Caco-2 (cell line): ENCODE results near the gene IFI44. TPM values are rescaled to one million over a fixed set of nuclear protein-coding genes. Genes with fewer than 3 reads are reported as not detected.

Experiments used
- BruUV-seq: library from RNA; stranded (reverse); fragments of 400-500 nt; replicated peaks from 2 replicates; lab custom pipeline; 2021; lab: Mats Ljungman, UMichigan
- CTCF ChIA-PET: fragments of 300-600 bp; sonication (Branson Sonifier 250); formaldehyde crosslinking; loops from one replicate; lab custom pipeline; 2022; ENCODE audit warnings: antibody characterized with exemption; lab: Charles Lee
- POLR2A ChIA-PET: fragments of 300-600 bp; sonication (Branson Sonifier 250); formaldehyde crosslinking; loops from one replicate; lab custom pipeline; 2022; ENCODE audit warnings: antibody characterized with exemption; lab: Charles Lee
- DNase-seq, 2 experiments: peaks; one replicate each; pipeline versions ENCODE4 v3.0.0 to v3.0.0-alpha.2; 2020 to 2022
- H3K27me3 ChIP-seq: replicated peaks from 2 replicates; pipeline ENCODE4 v1.6.0; 2011; ENCODE audit warnings: low read length; ENCODE audit not compliant: control insufficient read depth, insufficient read depth
- H3K36me3 ChIP-seq: 2 replicates; pipeline ENCODE4 v1.5.1; 2011; ENCODE audit warnings: low read length; ENCODE audit not compliant: control insufficient read depth, insufficient read depth
- H3K4me1 ChIP-seq: fragments of 250-450 bp; sonication (Bioruptor Pico); 2 replicates; pipeline ENCODE4 v1.5.1; 2020; ENCODE audit warnings: mild to moderate bottlenecking
- H3K4me3 ChIP-seq: 2 replicates; pipeline ENCODE4 v1.5.1; 2011; ENCODE audit warnings: low read depth, mild to moderate bottlenecking, control low read depth, low read length
- H3K9me3 ChIP-seq: fragments of 250-450 bp; sonication (Bioruptor Pico); 2 replicates; pipeline ENCODE4 v1.5.1; 2020; ENCODE audit warnings: mild to moderate bottlenecking, moderate library complexity
- H3K27ac Mint-ChIP-seq: one replicate; pipeline ENCODE4 v1.8.0; 2022; ENCODE audit warnings: mixed read lengths; ENCODE audit not compliant: unreplicated experiment
- H3K27me3 Mint-ChIP-seq: one replicate; pipeline ENCODE4 v1.8.0; 2022; ENCODE audit warnings: mixed read lengths; ENCODE audit not compliant: insufficient read depth, unreplicated experiment
- H3K36me3 Mint-ChIP-seq: one replicate; pipeline ENCODE4 v1.8.0; 2022; ENCODE audit warnings: mild to moderate bottlenecking, mixed read lengths; ENCODE audit not compliant: insufficient read depth, unreplicated experiment
- H3K4me1 Mint-ChIP-seq: one replicate; pipeline ENCODE4 v1.8.0; 2022; ENCODE audit warnings: low read depth, mixed read lengths; ENCODE audit not compliant: unreplicated experiment
- H3K4me3 Mint-ChIP-seq: one replicate; pipeline ENCODE4 v1.8.0; 2022; ENCODE audit warnings: mild to moderate bottlenecking, moderate library complexity, mixed read lengths; ENCODE audit not compliant: unreplicated experiment
- H3K9me3 Mint-ChIP-seq: one replicate; pipeline ENCODE4 v1.8.0; 2022; ENCODE audit warnings: mixed read lengths; ENCODE audit not compliant: unreplicated experiment
- intact Hi-C: fragments of 100-400 bp; cut with micrococcal nuclease; formaldehyde crosslinking; loops from one replicate; pipeline ENCODE4 v1.10.0; 2022; ENCODE audit not compliant: unreplicated experiment
- total RNA-seq: library from RNA; stranded (reverse); gene quantifications from 2 replicates; pipeline ENCODE4 v1.2.3, GENCODE V29; 2022
- TF ChIP-seq, protein P1 (sequence below), 2 experiments: fragments of 200-600 bp in 1 of 2; IDR thresholded peaks; 1 replicate in 1 of 2; 2 replicates in 1 of 2; pipeline versions ENCODE4 v1.5.1 to v1.8.0; 2011 to 2022; ENCODE audit warnings: antibody characterized with exemption in 1 of 2, control low read depth in 1 of 2, inconsistent platforms in 1 of 2, low read depth in 1 of 2, low read length in 1 of 2, mild to moderate bottlenecking in 1 of 2, moderate library complexity in 1 of 2; ENCODE audit not compliant: insufficient read depth in 1 of 2, severe bottlenecking in 1 of 2, unreplicated experiment in 1 of 2

The IFI44 gene
- total RNA-seq, 1 experiment from 2014 or later, result not detected

DNA sequence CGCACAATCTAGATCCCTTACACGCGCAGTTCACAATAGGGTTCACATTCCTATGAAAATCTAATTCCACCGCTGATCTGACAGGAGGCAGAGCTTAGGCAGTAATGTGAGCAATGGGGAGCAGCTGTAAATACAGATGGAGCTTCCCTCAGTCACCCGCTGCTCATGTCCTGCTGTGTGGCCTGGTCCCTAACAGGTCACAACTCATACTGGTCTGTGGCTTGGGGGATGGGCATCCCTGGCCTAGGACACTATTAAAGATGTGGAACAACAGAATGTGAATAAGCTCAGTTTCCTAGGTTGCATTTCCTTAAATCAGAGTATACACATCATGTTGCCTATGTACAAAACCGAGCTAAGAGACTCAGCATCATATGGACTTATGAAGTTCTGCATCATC lies 16.2 kb downstream of the IFI44 start:
- H3K4me3 Mint-ChIP-seq, result no peak overlapping the region
- ChIA-PET CTCF (no interaction called here), POLR2A (no interaction called here)
- H3K27me3 Mint-ChIP-seq, result peaks cover 11% of the 10 kb centered on the region
- DNase-seq, result no peak
- Histone ChIP-seq H3K27me3 (no peaks in the 10 kb centered on the region), H3K36me3 (no peaks in the 10 kb centered on the region), H3K4me1 (no peaks in the 10 kb centered on the region), H3K9me3 (no peaks in the 10 kb centered on the region), H3K4me3 (no peak overlapping the region)
- H3K27ac Mint-ChIP-seq, result no peak overlapping the region
- no peaks in the 10 kb centered on the region for H3K9me3 Mint-ChIP-seq
- intact Hi-C loops, result no loop called here
- H3K4me1 Mint-ChIP-seq, result no peaks in the 10 kb centered on the region
- no TSS peak for BruUV-seq
- no peaks in the 10 kb centered on the region for H3K36me3 Mint-ChIP-seq
- TF ChIP-seq, protein P1, sequence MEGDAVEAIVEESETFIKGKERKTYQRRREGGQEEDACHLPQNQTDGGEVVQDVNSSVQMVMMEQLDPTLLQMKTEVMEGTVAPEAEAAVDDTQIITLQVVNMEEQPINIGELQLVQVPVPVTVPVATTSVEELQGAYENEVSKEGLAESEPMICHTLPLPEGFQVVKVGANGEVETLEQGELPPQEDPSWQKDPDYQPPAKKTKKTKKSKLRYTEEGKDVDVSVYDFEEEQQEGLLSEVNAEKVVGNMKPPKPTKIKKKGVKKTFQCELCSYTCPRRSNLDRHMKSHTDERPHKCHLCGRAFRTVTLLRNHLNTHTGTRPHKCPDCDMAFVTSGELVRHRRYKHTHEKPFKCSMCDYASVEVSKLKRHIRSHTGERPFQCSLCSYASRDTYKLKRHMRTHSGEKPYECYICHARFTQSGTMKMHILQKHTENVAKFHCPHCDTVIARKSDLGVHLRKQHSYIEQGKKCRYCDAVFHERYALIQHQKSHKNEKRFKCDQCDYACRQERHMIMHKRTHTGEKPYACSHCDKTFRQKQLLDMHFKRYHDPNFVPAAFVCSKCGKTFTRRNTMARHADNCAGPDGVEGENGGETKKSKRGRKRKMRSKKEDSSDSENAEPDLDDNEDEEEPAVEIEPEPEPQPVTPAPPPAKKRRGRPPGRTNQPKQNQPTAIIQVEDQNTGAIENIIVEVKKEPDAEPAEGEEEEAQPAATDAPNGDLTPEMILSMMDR (IDR thresholded peaks at IDR 0.05; ENCODE audit: insufficient read depth in 1 of 2, low read depth in 1 of 2, low read length in 1 of 2, severe bottlenecking in 1 of 2, unreplicated experiment in 1 of 2), result no peak

DNA sequence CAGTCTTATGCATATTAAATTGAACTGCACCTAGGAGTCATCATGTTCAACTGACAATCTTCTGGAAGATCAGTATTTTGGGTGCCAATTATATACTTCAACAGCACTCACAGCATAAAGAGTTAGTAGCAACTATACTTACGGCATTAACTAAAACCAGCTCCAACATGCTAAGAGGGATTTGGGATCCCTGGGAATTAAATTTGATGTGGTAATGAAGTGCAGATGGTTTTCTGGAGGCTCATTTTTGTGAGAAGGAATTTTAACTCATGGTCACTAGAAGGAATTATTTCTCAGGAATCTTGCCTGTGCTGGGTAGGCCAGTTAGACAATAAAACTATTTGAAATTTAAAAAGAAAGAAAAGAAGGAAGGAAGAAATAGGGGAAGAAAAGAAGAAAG lies 18.3 kb downstream of the IFI44 start:
- Histone ChIP-seq H3K4me3 (no peak overlapping the region), H3K36me3 (no peaks in the 10 kb centered on the region), H3K9me3 (no peaks in the 10 kb centered on the region), H3K4me1 (no peaks in the 10 kb centered on the region), H3K27me3 (no peaks in the 10 kb centered on the region)
- TF ChIP-seq, protein P1 (IDR thresholded peaks at IDR 0.05; ENCODE audit: insufficient read depth in 1 of 2, low read depth in 1 of 2, low read length in 1 of 2, severe bottlenecking in 1 of 2, unreplicated experiment in 1 of 2), result no peak
- no TSS peak for BruUV-seq
- no peaks in the 10 kb centered on the region for H3K9me3 Mint-ChIP-seq
- ChIA-PET POLR2A (no interaction called here), CTCF (no interaction called here)
- peaks cover 4% of the 10 kb centered on the region for H3K27me3 Mint-ChIP-seq
- no peak overlapping the region for H3K4me3 Mint-ChIP-seq
- no peaks in the 10 kb centered on the region for H3K36me3 Mint-ChIP-seq
- no peaks in the 10 kb centered on the region for H3K4me1 Mint-ChIP-seq
- H3K27ac Mint-ChIP-seq, result no peak overlapping the region
- intact Hi-C loops, result no loop called here
- no peak for DNase-seq

GRCh38 chr1:78668427-78668826 lies 18.8 kb downstream of the IFI44 start:
- no peaks in the 10 kb centered on the region for H3K9me3 Mint-ChIP-seq
- H3K4me3 ChIP-seq, result no peak overlapping the region
- ChIA-PET POLR2A (no interaction called here), CTCF (no interaction called here)
- no peak overlapping the region for H3K4me3 Mint-ChIP-seq
- no peaks in the 10 kb centered on the region for H3K9me3 ChIP-seq
- H3K4me1 Mint-ChIP-seq, result no peaks in the 10 kb centered on the region
- intact Hi-C loops, result no loop called here
- H3K27ac Mint-ChIP-seq, result no peak overlapping the region
- H3K36me3 ChIP-seq, result no peaks in the 10 kb centered on the region
- H3K36me3 Mint-ChIP-seq, result no peaks in the 10 kb centered on the region
- TF ChIP-seq, protein P1 (IDR thresholded peaks at IDR 0.05; ENCODE audit: insufficient read depth in 1 of 2, low read depth in 1 of 2, low read length in 1 of 2, severe bottlenecking in 1 of 2, unreplicated experiment in 1 of 2), result no peak
- no TSS peak for BruUV-seq
- no peaks in the 10 kb centered on the region for H3K27me3 ChIP-seq
- peaks cover 3% of the 10 kb centered on the region for H3K27me3 Mint-ChIP-seq
- H3K4me1 ChIP-seq, result no peaks in the 10 kb centered on the region
- DNase-seq, result no peak
